H1 (cell line): ENCODE results near the gene ARHGEF1. TPM values are rescaled to one million over a fixed set of nuclear protein-coding genes. Genes with fewer than 3 reads are reported as not detected.

Experiments used
- CTCF ChIA-PET: fragments of 300-600 bp; sonication (Branson Sonifier 250); formaldehyde crosslinking; loops from one replicate; lab custom pipeline; 2021; ENCODE audit not compliant: partially characterized antibody; lab: Charles Lee
- POLR2A ChIA-PET: fragments of 300-600 bp; sonication (Branson Sonifier 250); formaldehyde crosslinking; loops from one replicate; lab custom pipeline; 2021; ENCODE audit warnings: inconsistent platforms; ENCODE audit not compliant: partially characterized antibody; lab: Charles Lee
- DNase-seq, 2 experiments: peaks; one replicate each; pipeline versions ENCODE4 v3.0.0 to v3.0.0-alpha.2; 2010 to 2022; ENCODE audit warnings: low spot score in 2 of 2, low read depth in 1 of 2, mixed read lengths in 1 of 2
- FAIRE-seq: peaks from 2 replicates; lab custom pipeline; 2011; peaks lifted over from hg19 to GRCh38; lab: Jason Lieb, UNC
- H2AFZ ChIP-seq: 2 replicates; pipeline ENCODE4 v1.8.1; 2012; ENCODE audit warnings: low read length, inconsistent platforms
- H2AK5ac ChIP-seq: 2 replicates; pipeline ENCODE4 v1.6.1; 2013; ENCODE audit warnings: low read depth, low read length
- H2BK120ac ChIP-seq: replicated peaks from 2 replicates; pipeline ENCODE3; 2013; ENCODE audit warnings: low read depth, low read length, inconsistent platforms
- H2BK12ac ChIP-seq: 2 replicates; pipeline ENCODE4 v1.6.1; 2013; ENCODE audit warnings: low read depth, low read length
- H2BK15ac ChIP-seq: 2 replicates; pipeline ENCODE4 v1.6.1; 2013; ENCODE audit warnings: low read length
- H2BK20ac ChIP-seq: 2 replicates; pipeline ENCODE4 v1.6.1; 2013; ENCODE audit warnings: low read length
- H2BK5ac ChIP-seq: 2 replicates; pipeline ENCODE4 v1.6.1; 2013; ENCODE audit warnings: low read depth, low read length
- H3K14ac ChIP-seq: 2 replicates; pipeline ENCODE4 v1.6.1; 2013; ENCODE audit warnings: inconsistent platforms; ENCODE audit not compliant: insufficient read length
- H3K18ac ChIP-seq: 2 replicates; pipeline ENCODE4 v1.6.1; 2013; ENCODE audit warnings: low read length; ENCODE audit errors: extremely low read depth
- H3K23ac ChIP-seq: 2 replicates; pipeline ENCODE4 v1.6.1; 2013; ENCODE audit warnings: inconsistent platforms; ENCODE audit not compliant: insufficient read length
- H3K23me2 ChIP-seq: 2 replicates; pipeline ENCODE4 v1.6.1; 2013; ENCODE audit warnings: low read depth, low read length
- H3K27ac ChIP-seq: 2 replicates; pipeline ENCODE4 v1.6.1; 2011; ENCODE audit warnings: low read depth, low read length, inconsistent platforms
- H3K27me3 ChIP-seq, 4 experiments: replicated peaks in 1 of 4; 1 replicate in 1 of 4; 2 replicates in 3 of 4; pipeline versions ENCODE4 v1.6.1 to v1.8.1; 2011 to 2013; ENCODE audit warnings: low read length in 3 of 4, mild to moderate bottlenecking in 3 of 4, inconsistent platforms in 2 of 4, mixed read lengths in 2 of 4, moderate library complexity in 1 of 4; ENCODE audit not compliant: control insufficient read depth in 3 of 4, insufficient read depth in 3 of 4; ENCODE audit errors: extremely low read depth in 1 of 4
- H3K36me3 ChIP-seq, 4 experiments: 2 replicates each; pipeline versions ENCODE4 v1.6.1 to v1.8.1; 2011 to 2013; ENCODE audit warnings: mild to moderate bottlenecking in 4 of 4, low read length in 3 of 4, moderate library complexity in 2 of 4, control low read depth in 1 of 4, inconsistent platforms in 1 of 4; ENCODE audit not compliant: insufficient read depth in 4 of 4, control insufficient read depth in 2 of 4
- H3K4ac ChIP-seq: replicated peaks from 2 replicates; pipeline ENCODE3; 2013; ENCODE audit warnings: low read length, low read depth, mixed read lengths, inconsistent platforms; ENCODE audit not compliant: insufficient read length
- H3K4me1 ChIP-seq, 4 experiments: replicated peaks in 1 of 4; 1 replicate in 1 of 4; 2 replicates in 3 of 4; pipeline versions ENCODE4 v1.6.1 to v1.8.1; 2011 to 2013; ENCODE audit warnings: low read length in 3 of 4, inconsistent platforms in 2 of 4, mixed read lengths in 1 of 4; ENCODE audit not compliant: insufficient read depth in 4 of 4, control insufficient read depth in 3 of 4
- H3K4me2 ChIP-seq, 2 experiments: 2 replicates each; pipeline versions ENCODE4 v1.6.1 to v1.8.1; 2011 to 2013; ENCODE audit warnings: low read depth in 2 of 2, low read length in 2 of 2, control low read depth in 1 of 2, inconsistent platforms in 1 of 2, mild to moderate bottlenecking in 1 of 2; ENCODE audit not compliant: insufficient read depth in 1 of 2
- H3K4me3 ChIP-seq, 4 experiments: fragments of 200-600, 300-600 bp in 1 of 4; sonication (generic), shearing (Covaris generic), sonication (Bioruptor Twin) in 1 of 4; 2 replicates each; pipeline versions ENCODE4 v1.5.1 to v1.8.1; 2011 to 2016; ENCODE audit warnings: low read length in 4 of 4, low read depth in 3 of 4, control low read depth in 2 of 4, inconsistent platforms in 2 of 4, mild to moderate bottlenecking in 2 of 4, mixed read lengths in 1 of 4, moderate library complexity in 1 of 4; ENCODE audit not compliant: insufficient read depth in 2 of 4; ENCODE audit errors: extremely low read depth in 1 of 4
- H3K56ac ChIP-seq: replicated peaks from 2 replicates; pipeline ENCODE3; 2013; ENCODE audit warnings: low read depth, mild to moderate bottlenecking, mixed read lengths, low read length, inconsistent platforms; ENCODE audit not compliant: insufficient read length
- H3K79me1 ChIP-seq: 2 replicates; pipeline ENCODE4 v1.6.1; 2013; ENCODE audit warnings: low read depth, low read length, control low read depth
- H3K79me2 ChIP-seq, 2 experiments: 2 replicates each; pipeline versions ENCODE4 v1.6.1 to v1.8.1; 2012 to 2013; ENCODE audit warnings: low read length in 2 of 2, mild to moderate bottlenecking in 2 of 2, inconsistent platforms in 1 of 2; ENCODE audit not compliant: insufficient read depth in 2 of 2, control insufficient read depth in 1 of 2
- H3K9ac ChIP-seq, 4 experiments: replicated peaks in 1 of 4; 1 replicate in 1 of 4; 2 replicates in 3 of 4; pipeline versions ENCODE4 v1.6.1 to v1.8.1; 2011 to 2013; ENCODE audit warnings: low read depth in 3 of 4, low read length in 3 of 4, control low read depth in 2 of 4, mild to moderate bottlenecking in 2 of 4, moderate library complexity in 2 of 4, inconsistent platforms in 1 of 4; ENCODE audit errors: extremely low read depth in 1 of 4
- H3K9me3 ChIP-seq, 2 experiments: 2 replicates each; pipeline versions ENCODE4 v1.6.1 to v1.8.1; 2012 to 2013; ENCODE audit warnings: mild to moderate bottlenecking in 2 of 2, moderate library complexity in 2 of 2, control low read depth in 1 of 2, inconsistent platforms in 1 of 2, low read depth in 1 of 2, low read length in 1 of 2, mixed read lengths in 1 of 2; ENCODE audit not compliant: insufficient read depth in 2 of 2
- H4K20me1 ChIP-seq, 2 experiments: replicated peaks in 1 of 2; 2 replicates each; pipeline versions ENCODE3 to v1.8.1; 2011 to 2013; ENCODE audit warnings: inconsistent platforms in 2 of 2, low read length in 2 of 2, mild to moderate bottlenecking in 1 of 2; ENCODE audit not compliant: insufficient read depth in 2 of 2, control insufficient read depth in 1 of 2
- H4K5ac ChIP-seq: 2 replicates; pipeline ENCODE4 v1.6.1; 2013; ENCODE audit warnings: low read length, low read depth, mixed read lengths, inconsistent platforms; ENCODE audit not compliant: insufficient read length
- H4K8ac ChIP-seq: 2 replicates; pipeline ENCODE4 v1.8.0; 2013; ENCODE audit warnings: mild to moderate bottlenecking, moderate library complexity, low read length, inconsistent platforms; ENCODE audit not compliant: insufficient read depth; ENCODE audit errors: extremely low read depth
- H4K91ac ChIP-seq: replicated peaks from 2 replicates; pipeline ENCODE3; 2013; ENCODE audit warnings: low read length, mixed read lengths, inconsistent platforms; ENCODE audit not compliant: insufficient read length
- BRCA1 ChIP-seq: IDR thresholded peaks from 2 replicates; pipeline ENCODE4 v1.6.1; 2012; ENCODE audit warnings: low read depth, low read length, improper control_type of control experiment
- EZH2 ChIP-seq: fragments of 200-600 bp; sonication (generic); IDR thresholded peaks from 2 replicates; pipeline ENCODE4 v1.7.1; 2012; ENCODE audit warnings: low read depth, mild to moderate bottlenecking, moderate library complexity, low read length, inconsistent platforms; ENCODE audit not compliant: severe bottlenecking
- RNF2 ChIP-seq: fragments of 200-900, 300-1000 bp; sonication (generic); IDR thresholded peaks from 2 replicates; pipeline ENCODE4 v1.7.1; 2016; ENCODE audit warnings: borderline replicate concordance, low read depth, mild to moderate bottlenecking, antibody characterized with exemption, low read length; ENCODE audit not compliant: poor library complexity, severe bottlenecking; ENCODE audit errors: missing control alignments
- SUZ12 ChIP-seq: fragments of 200-600 bp; sonication (generic); IDR thresholded peaks from 2 replicates; pipeline ENCODE4 v1.6.1; 2012; ENCODE audit warnings: mild to moderate bottlenecking, inconsistent platforms, low read length, moderate library complexity, mixed read lengths
- WGBS, 2 experiments: shearing (Covaris generic) in 1 of 2; methylation state at CpG; one replicate each; pipeline versions ENCODE4 v1.1.6 to v1.1.7; 2013 to 2015; ENCODE audit warnings: low lambda C conversion rate in 2 of 2, mixed read lengths in 2 of 2, inconsistent platforms in 1 of 2, low coverage in 1 of 2, missing lambda C conversion rate in 1 of 2; ENCODE audit not compliant: insufficient replicate concordance in 2 of 2, insufficient coverage in 1 of 2, insufficient read length in 1 of 2; ENCODE audit errors: extremely low coverage in 1 of 2, missing lambda C conversion rate in 1 of 2; 5-methylcytosine and 5-hydroxymethylcytosine counted together
- polyA plus RNA-seq, 7 experiments: library from polyadenylated mRNA; depleted of rRNA in 3 of 7; stranded (reverse) in 5 of 7; unstranded in 2 of 7; fragments of >200 nt in 5 of 7; fragments of 200-250 nt in 2 of 7; gene quantifications; 1 replicate in 5 of 7; 2 replicates in 1 of 7; 4 replicates in 1 of 7; pipeline versions ENCODE4 v1.2.1 to v1.2.3, GENCODE V29; 2011 to 2013; ENCODE audit warnings: missing spikeins in 2 of 7, mixed read lengths in 2 of 7
- total RNA-seq: library from RNA; stranded (reverse); fragmentation: NEBNext Ultra II Directional; extraction: Animal tissue kit (Norgen Biotek cat#: 25700); gene quantifications from 2 replicates; pipeline ENCODE4 v1.2.1, GENCODE V29; 2021

Gene ARHGEF1
- total and polyA plus RNA-seq, 2 of the 8 experiments (the other 6 are each of a cell fraction or from before 2014, with no cell fraction given): 23.0 to 49.0 TPM

- TF ChIP-seq BRCA1 (no peak), EZH2 (peak; percentile 83), SUZ12 (peak; percentile 84), RNF2 (peak; percentile 51)
- Histone ChIP-seq H3K4me1 (peaks cover 6 to 20% (median 14%) of the 10 kb centered on the region in 4 experiments), H3K18ac (no peak overlapping the region; the same call in 1 of the 2 replicates), H3K79me2 (no peaks in the 10 kb centered on the region), H3K27ac (no peak overlapping the region), H3K9me3 (no peaks in the 10 kb centered on the region), H3K9ac (no peak overlapping the region), H3K56ac (no peak overlapping the region), H4K8ac (peak overlapping the region; percentile 87; the same call in 1 of the 2 replicates), H2AFZ (no peak overlapping the region), H3K14ac (no peak overlapping the region), H4K91ac (peak overlapping the region; percentile 82), H3K23me2 (peaks cover 12% of the 10 kb centered on the region), H2BK120ac (peak overlapping the region; percentile 88), H2BK15ac (peak overlapping the region; percentile 100), H3K27me3 (peaks cover 88 to 99% (median 98%) of the 10 kb centered on the region in 4 experiments), H3K79me1 (no peaks in the 10 kb centered on the region), H3K23ac (peak overlapping the region; percentile 36), H4K5ac (no peak overlapping the region), H3K4me3 (peak overlapping the region; percentile 10 to 60 (median 36); a peak in 5 of 8 replicates), H3K4me2 (peak overlapping the region; percentile 66 to 79), H3K4ac (no peak overlapping the region), H2BK20ac (peak overlapping the region; percentile 95), H3K36me3 (no peaks in the 10 kb centered on the region; a peak in 1 of 8 replicates), H2BK5ac (no peak overlapping the region), H4K20me1 (peaks cover 8 to 34% of the 10 kb centered on the region in 2 experiments), H2AK5ac (peak overlapping the region; percentile 96), H2BK12ac (peak overlapping the region; percentile 97; the same call in 1 of the 2 replicates)
- WGBS, 2 experiments: 11% methylated on average over 16 of the region's 29 CpGs; no CpG with 5 or more reads in 1 of the 2 experiments
- CTCF ChIA-PET: interaction anchor here (0.6 to 7.0 kb wide), 13 partner anchors 9 to 1740 kb away, joined by 3 to 51 read pairs (median 4); no protein-coding TSS in a partner anchor
- DNase-seq (no peak), FAIRE-seq (no peak)
- POLR2A ChIA-PET: interaction anchor here (0.8 to 9.6 kb wide), 13 partner anchors 8 to 68 kb away, joined by 3 to 71 read pairs (median 5); partner anchors contain the start of gene RPS19
Observed at GRCh38 chr19:41928754-41929535, 46.0 kb downstream of the ARHGEF1 start.
